NOMO-1 (cell line): ENCODE data around the gene CHEK1.
"Not testable (repeated sequence)": the region's sequence is repeated elsewhere in the genome, so short reads cannot be mapped to it uniquely, and the experiment has no call there.

Experiments used
- DNase-seq, 2 experiments: peaks; one replicate each; lab custom pipeline; 2025; ENCODE audit not compliant: unreplicated experiment in 2 of 2; lab: John Stamatoyannopoulos, UW

Gene CHEK1

DNA sequence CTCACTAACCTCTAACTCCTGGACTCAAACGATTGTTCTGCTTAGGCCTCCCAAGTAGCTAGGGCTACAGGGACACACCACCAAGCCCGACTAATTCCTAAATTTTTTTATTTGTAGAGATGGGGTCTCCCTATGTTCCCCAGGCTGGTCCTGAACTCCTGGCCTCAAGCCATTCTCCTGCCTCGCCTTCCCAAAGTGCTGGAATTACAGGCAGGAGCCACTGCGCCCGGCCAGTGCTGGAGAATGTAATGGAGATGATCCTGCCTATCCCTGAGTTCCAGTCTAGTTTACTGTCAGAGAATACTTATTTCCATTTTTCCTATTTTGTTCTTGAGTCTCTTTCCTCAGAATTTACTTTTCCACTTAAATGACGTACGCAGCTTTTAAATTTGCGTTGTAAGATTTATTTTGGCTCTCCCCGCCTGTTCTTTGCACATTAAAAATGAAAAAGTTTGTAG, at the start of gene CHEK1:
CHEK1 (plus strand) TSS at position 408 of the 458 bp plus-strand sequence. CDS start 1,606 bp downstream, outside the sequence.
- no peak for DNase-seq

DNA sequence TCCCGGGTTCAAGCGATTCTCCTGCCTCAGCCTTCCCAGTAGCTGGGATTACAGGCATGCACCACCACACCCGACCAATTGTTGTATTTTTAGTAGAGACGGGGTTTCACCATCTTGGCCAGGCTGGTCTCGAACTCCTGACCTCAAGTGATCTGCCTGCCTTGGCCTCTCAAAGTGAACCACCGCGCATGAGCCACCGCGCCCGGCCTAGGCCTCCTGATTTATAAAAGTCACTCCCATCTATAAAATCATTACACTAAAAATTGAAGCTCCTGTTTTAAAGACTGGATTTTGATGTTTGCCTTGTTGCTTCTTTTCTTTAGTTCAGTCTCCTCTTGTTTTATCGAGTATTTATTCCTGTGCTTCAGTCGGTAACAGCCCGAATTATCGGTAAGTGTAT, 47.8 kb upstream of the CHEK1 start:
- DNase-seq, result not testable (repeated sequence)

DNA sequence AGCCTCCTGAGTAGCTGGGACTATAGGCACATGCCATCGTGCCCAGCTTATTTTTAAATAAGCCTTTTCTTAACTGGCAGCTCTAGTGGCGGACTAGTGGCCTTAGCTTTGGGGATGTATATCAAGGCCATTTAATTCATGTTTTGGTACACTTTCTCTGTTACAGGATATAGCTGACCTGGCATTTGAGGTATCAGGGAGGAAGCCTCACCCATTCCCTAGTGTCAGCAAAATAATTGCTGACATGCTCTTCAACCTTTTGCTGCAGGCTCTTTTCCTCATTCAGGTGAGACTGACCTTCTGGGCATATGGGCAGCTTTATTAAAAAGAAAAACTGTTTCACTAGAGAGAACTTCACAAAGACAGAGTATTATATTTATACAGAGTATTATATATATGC, 46.2 kb upstream of the CHEK1 start:
- no peak for DNase-seq

DNA sequence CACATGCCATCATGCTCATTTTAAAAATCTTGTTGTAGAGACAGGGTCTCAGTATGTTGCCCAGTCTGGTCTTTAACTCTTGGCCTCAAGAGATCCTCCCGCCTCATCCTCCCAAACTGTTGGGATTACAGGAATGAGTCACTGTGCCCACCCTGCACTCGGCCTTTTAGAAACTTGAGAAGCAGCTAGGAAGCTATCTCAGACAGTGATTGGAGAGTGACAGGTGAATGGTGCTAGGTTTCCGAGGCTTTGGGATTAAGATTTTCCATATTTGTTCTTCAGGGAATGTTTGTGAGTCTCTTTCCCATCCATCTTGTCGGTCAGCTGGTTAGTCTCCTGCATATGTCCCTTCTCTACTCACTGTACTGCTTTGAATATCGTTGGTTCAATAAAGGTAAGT, 45.2 kb upstream of the CHEK1 start:
- DNase-seq, result no peak

DNA sequence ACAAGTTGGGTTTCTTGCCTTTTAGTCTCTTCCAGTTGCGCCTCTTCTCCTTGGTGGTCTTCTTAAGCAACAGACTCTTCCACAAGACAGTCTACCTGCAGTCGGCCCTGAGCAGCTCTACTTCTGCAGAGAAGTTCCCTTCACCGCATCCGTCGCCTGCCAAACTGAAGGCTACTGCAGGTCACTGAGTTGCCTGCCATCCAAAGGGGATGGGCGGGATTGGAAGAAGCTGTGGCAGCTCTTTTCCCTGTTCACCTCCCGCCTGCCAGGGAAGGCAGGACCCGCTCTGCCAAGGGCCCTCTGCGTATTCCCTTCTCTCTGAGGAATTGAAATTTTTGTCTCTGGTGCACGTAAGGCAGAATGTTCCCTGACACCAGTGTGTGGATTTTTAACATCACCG, 41.5 kb upstream of the CHEK1 start:
- DNase-seq, result no peak

DNA sequence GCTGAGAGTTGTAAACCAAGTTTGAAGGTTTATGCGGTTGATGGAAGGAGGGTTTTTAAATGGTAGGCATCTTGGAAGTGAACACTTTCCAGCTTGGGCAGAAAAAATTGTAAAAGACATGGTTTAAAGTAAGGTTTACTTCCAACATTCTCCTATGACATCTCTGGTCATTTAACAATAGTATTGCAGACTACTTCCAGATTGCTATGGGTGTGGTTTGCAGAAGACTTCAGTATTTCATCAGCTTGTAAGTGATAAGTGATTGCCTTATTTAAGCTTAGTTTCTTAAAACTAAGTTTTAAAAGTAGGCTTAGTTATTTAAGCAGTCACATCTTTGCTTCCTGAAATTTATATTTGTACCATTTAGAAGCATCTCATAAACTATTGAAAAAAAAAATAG, 39.5 kb upstream of the CHEK1 start:
- DNase-seq, result no peak

DNA sequence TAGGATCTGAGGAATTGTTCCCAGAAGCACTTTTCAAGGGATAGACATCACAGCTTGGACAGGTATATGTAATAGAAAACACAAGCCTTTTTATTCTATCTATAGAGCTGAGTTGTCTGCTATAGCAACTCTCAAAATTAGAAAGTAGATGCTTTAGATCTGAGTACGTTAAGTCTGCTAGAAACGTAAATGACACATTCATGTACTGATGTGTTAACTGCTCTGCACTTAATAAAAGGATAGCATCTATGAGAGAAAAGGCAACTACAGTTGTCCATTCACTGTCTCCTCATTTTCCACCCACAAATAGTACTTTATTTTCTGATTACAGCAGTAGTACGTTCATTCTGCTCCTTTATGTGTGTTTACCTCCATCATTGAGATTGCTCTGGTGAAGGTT, 38.3 kb upstream of the CHEK1 start:
- DNase-seq, result no peak

DNA sequence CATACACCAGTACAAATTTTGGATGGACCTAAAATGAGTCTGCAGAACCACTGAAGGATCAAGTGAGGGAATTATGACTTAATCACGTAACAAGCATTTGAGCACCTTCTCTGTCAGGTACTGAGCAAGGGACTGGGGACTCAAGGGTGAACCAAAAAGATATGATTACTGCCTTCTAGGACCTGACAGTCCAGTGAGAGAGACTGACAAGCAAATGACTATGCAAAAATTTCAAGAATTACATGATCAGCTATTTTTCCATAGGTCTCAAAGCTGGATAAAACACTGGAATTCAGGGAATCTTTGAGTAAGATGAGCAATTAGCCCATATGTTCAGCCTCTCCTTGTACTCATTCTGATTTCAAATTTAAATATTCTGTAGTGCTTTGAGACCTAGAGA, 37.5 kb upstream of the CHEK1 start:
- no peak for DNase-seq

DNA sequence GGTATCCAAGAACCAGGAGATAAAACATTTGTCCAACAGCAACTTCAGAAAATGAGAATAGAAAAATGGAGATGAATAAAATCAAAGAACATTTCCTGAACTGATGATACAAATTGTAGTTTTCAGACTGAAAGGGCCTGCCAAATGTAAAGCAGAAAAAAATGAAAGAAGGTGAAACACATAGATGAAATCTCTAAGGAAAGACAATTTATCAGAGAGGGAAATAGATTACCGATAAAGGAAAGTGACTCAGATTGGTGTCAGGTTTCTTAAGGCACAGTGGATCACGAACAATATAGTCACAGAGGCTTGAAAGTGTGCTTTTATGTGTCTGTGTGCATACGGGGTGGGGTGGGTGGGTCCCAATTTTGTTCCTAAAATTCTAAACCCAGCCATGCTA, 36.5 kb upstream of the CHEK1 start:
- DNase-seq, result no peak

DNA sequence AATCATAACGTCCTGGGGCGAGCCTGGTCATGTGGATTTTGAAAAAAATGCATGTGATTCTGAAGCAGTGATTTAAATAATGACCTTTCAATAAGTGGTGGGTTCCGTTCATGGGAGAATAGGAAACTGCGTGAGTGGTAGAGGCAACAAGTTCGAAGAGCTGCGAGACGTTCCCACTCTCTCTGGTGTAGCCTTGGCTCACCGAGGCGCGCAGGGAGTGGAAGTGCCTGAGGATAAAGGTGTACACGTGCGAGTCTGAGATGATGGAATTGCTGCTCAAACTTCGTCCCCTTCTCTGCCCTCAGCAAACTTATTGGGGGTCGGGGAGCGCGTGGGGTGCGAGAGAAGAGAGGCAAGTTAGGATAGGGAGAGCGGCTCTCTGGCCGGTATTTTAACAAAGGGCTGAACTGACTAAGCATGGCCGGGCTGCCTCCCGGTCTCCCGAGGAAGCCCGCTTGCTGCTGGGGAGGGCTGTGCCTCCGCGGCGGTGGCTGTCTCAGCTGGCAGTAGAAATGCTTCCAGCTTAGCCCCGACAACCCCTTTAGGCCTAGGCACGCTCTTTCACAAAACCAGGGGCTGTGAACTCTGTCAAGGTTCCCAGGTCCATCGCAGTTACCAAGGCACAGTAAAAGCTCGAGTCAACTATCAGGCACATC, 33.2 kb upstream of the CHEK1 start:
- DNase-seq, result no peak

DNA sequence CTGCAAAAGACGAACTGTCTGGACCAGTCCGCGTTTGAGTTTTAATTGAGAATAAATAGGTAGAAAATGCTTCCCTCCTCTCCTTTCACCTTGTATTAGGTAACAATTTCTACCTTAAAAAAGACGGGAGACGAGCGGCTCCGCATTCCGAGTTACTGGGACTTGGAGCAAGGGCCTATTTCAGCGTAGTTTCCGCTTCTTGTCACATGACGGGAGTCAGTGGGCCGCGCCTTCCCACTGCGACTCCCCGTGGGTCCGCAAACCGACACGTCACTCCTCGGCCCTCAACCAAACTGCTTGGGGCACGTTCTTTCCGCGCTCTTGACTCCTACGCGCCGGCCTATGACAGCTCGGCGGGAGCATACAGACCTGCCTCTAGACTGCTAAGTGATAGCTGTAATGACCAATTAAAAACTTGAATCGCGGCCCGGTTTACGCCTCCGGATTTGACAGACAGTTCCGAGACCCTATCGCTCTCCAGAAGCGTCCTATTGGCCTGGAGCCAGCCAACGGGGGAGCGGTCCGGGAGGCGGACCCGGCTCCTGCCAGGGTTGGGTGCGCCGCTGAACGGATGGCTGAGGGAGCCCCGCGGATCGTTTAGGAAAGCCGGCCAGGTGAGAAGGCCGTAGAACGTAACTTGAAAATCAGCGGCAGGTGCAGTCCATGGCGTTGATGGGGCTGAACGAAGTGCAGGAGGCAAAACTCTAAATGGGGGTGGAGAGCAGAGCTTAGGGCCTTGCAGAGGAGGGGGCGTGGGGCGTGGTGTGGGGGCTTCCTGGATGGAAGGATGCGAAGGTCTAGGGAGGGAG, 32.5 kb upstream of the CHEK1 start, which contains the start of gene STT3A:
STT3A (plus strand) TSS at position 548 of the 809 bp plus-strand sequence. CDS start 3,064 bp downstream, outside the sequence.
- peak; percentile 98 to 100 for DNase-seq

DNA sequence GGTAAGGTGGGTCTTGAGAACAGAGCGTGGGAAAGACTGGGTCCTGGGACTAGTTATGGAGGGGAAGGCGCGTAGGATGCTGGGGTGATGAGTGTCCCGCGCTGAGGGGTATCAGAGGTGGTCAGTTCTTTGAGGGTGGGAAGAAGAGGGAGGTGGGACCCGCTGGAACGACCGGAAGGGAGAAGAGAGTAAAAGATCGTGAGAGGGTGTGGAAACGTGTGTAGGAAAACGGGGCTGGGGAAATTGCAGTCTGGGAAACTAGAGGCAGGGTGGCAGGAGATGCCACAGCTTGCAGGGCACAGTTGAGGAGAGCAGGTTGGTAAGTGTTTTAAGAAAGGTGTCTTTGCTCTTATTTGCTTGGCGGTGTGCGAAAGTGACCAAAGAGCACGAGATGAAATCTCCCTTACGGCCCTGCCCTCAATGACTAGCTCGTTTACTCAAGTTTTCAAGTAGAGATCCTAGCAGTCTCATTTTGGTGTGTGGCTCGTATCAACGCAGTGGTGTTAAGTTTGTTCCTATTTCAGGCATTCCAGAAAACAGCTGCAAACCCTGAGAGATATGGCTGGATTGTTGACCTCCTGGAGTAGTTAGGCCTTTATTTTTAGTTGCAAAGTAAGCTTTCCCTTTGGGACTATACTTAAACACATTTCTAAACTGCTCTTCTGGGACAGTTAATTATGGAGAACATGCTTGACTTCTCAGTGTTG, 31.7 kb upstream of the CHEK1 start:
- DNase-seq, result peak in 1 of 2 experiments; percentile 19

DNA sequence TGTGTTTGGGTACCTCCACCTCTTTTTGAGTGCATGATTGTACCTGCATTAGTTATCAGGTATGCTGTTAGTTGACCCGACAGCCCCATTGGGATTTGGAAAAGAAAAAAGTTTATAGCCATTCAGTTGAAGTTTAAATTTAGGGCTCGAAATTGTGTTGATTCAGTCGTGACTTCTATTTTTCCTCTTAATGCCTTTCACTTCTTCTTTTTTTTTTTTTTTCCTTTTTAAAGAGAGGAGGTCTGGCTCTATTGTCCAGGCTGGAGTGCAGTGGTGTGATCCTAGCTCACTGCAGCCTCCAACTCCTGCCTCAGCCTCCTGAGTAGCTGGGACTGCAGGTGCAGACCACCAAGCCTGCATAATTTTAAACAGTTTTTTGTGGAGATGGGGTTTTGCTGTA, 30.0 kb upstream of the CHEK1 start:
- peak in 1 of 2 experiments; percentile 36 for DNase-seq

DNA sequence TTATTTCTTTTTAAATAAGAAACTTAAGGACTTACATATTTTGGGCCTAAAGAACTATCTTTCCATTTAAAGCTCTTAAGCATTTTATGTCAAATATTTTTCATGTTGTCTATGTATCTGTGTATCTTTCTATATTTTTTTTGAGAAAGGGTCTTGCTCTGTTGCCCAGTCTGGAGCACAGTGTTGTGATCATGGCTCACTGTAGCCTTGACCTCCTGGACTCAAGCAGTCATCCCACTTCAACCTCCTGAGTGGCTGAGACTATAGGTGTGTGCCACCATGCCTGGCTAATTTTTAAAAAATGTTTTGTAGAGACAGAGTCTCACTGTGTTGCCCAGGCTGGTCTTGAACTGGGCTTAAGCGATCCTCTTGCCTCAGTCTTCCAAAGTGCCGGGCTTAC, 24.3 kb upstream of the CHEK1 start:
- no peak for DNase-seq

DNA sequence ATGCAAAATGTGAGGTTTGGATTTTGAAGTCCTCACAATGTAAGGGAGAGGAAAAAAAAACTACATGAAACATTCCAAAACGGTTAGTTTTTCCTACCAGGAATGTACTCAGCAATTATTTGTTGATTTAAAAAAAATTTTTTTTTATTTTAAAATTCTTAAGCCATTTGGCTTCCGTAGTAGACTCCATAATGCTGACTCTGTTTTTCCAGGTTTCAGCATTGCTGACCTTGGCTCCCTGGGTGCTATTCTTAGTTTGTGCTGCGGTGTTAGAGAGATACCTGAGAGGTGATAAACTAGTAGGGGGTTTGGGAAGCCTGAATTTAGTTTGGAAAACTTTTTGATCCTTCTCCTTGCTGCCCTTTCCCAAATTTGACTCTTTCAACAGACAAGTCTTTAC, 21.8 kb upstream of the CHEK1 start:
- DNase-seq, result no peak

DNA sequence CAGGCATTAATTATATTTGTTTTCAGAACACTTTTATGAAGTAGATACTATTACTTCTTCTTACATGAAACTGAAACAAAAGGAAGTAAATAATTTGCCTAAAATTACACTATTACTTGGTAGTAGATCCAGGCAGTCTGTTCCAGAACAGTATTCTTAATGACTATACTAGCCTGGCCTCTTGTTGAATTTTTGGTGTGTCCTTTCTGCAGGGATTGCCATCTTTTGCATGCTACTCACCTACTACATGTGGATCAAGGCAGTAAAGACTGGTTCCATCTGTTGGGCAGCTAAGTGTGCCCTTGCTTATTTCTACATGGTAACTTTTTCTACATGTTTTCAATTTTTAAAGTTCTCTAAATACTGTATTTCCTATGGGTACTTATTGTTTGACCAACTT, 19.5 kb upstream of the CHEK1 start:
- no peak for DNase-seq

DNA sequence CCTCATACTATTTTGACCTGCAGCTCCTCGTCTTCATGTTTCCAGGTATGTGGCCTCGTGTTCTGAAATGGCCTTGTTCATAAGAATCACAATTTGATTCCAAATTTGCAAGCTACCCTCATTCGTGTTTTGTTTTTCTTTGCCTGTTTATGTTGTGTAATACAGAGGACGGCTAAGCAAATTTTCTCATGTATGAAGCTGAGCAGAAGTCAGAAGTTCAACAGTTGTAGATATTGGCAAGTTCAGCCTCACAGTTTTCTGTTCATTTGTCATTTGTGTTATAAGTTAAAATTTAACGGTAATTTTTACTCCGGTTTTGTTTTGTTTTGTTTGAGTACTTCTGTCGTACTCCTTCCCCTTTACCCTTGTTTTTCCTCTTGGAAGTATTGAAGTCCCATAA, 15.4 kb upstream of the CHEK1 start:
- no peak for DNase-seq

DNA sequence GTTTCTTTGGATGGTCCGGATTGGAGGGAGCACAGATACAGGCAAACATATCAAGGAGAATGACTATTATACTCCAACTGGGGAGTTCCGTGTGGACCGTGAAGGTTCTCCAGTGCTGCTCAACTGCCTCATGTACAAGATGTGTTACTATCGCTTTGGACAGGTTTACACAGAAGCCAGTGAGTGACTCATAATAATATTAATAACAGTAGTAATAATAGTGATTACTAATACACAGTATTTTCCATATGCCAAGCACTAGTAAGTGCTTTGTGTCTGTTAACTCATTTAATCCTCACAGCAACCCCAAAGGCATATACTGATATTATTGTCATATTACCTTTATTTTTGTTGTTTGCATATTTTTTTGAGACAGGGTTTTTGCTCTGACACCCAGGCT, 6.6 kb upstream of the CHEK1 start:
- DNase-seq, result no peak

DNA sequence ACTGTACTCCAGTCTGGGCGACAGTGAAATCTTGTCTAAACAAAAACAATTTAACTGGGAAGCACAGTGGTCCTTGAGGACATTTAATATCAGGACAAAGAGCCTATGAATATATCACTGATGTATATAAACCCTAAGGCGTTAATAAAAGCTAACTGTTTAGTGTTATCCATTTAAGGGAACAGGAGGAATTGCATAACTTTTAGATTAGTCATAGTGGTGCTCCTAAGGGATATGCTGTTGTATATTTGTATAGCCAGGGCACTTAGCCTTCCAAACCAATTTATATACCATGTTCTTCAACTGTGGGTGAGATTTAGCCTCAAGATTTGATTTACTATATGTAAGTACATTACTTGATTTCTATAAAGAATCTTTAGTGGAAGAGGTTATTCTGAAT, 3.0 kb upstream of the CHEK1 start:
- DNase-seq, result no peak

DNA sequence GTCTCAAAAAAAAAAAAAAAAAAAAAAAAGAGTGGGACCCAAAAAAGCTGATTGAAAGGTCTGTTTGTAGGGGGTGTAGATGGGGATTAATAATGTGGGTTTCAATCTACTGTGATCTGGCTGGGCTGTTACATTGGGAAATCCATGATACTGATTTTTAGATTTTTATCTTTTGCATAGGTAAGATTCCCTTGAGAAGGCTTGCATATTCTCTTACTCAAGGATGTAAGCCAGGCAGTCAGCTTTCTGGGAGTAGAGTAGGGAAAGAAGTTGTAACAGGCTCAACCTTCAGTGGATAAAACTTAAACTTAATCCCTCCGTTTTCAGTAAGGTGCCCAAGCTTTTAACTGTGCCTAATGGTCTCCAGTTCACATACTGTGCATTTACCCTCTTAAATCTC, 1.9 kb upstream of the CHEK1 start:
- DNase-seq, result no peak

DNA sequence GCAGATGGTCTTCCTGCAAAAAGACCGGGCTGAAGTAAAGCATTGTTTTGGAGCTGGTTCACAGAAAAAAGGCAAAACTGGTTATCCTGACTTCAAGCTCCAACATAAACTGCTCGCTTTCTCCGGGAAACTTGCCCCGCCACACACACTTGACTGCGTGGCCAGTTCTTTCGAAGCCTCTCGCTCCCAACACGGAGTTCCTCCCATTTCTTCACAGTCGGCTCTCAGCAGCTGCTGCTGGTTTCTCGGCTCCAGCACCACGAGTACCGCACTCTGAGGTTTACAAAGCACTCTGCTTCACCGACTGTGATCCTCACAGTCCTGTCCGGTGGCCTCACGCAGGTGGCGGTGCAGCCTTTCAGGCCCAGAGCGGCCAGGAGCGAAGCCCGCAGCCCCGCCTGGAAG, 264 bp downstream of the CHEK1 start:
- peak in 1 of 2 experiments; percentile 61 for DNase-seq
